Testis (tissue), 2 donors: ENCODE results near the gene MTCL1.

ENCODE experiments used
- POLR2A ChIP-seq: fragments of 450-650 bp; IDR thresholded peaks from one replicate; pipeline ENCODE4 v1.6.1; 2017; ENCODE audit warnings: antibody characterized with exemption, mild to moderate bottlenecking, moderate library complexity
- TF ChIP-seq, protein P1 (sequence below), 3 experiments: fragments of 450-650 bp in 2 of 3; fragments of 200-600 bp in 1 of 3; sonication (generic) in 1 of 3; IDR thresholded peaks; one replicate each; pipeline ENCODE4 v1.5.1; 2016 to 2019; ENCODE audit warnings: antibody characterized with exemption in 3 of 3, mild to moderate bottlenecking in 2 of 3, moderate library complexity in 1 of 3

DNA sequence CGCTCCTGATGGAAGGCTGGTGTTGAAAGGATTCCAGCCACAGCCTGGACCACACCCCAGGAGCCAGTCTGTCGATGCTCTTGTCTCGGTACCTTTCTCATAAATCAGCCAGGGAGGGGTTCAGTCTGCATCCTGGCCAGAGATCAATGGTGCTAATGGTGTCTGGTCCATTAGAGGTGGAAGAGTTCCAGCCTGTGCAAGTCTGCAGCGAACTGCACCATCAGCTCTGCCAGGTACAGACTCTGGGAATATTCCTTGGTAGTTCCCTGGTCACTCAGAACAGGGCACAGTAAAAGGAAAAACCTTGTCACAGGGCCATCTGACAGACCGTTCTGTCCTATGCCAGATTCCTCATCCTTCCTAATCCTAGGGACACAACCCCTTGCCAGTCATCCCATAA lies 164.3 kb downstream of the MTCL1 start:
- TF ChIP-seq POLR2A = no peak
- TF ChIP-seq, protein P1, sequence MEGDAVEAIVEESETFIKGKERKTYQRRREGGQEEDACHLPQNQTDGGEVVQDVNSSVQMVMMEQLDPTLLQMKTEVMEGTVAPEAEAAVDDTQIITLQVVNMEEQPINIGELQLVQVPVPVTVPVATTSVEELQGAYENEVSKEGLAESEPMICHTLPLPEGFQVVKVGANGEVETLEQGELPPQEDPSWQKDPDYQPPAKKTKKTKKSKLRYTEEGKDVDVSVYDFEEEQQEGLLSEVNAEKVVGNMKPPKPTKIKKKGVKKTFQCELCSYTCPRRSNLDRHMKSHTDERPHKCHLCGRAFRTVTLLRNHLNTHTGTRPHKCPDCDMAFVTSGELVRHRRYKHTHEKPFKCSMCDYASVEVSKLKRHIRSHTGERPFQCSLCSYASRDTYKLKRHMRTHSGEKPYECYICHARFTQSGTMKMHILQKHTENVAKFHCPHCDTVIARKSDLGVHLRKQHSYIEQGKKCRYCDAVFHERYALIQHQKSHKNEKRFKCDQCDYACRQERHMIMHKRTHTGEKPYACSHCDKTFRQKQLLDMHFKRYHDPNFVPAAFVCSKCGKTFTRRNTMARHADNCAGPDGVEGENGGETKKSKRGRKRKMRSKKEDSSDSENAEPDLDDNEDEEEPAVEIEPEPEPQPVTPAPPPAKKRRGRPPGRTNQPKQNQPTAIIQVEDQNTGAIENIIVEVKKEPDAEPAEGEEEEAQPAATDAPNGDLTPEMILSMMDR (IDR thresholded peaks at IDR 0.05) = no peak
